GM23338 (cell line): Measurements from ENCODE around the gene CACNB4. TPM values are rescaled to one million over a fixed set of nuclear protein-coding genes. Genes with fewer than 3 reads are reported as not detected.

ENCODE experiments used
- ATAC-seq: fragments of 200-7000 bp; cut with Tn5 transposase; 3 replicates; pipeline ENCODE4 v1.9.1; 2020
- DNase-seq: peaks from one replicate; pipeline ENCODE4 v3.0.0-alpha.2; 2015; ENCODE audit warnings: low spot score
- H2AFZ ChIP-seq: fragments of 200-600 bp; sonication (generic); 2 replicates; pipeline ENCODE4 v1.8.0; 2016; ENCODE audit warnings: antibody characterized with exemption, mild to moderate bottlenecking, moderate library complexity
- H3F3A ChIP-seq: fragments of 200-600 bp; sonication (generic); replicated peaks from 2 replicates; pipeline ENCODE4 v1.8.0; 2017; ENCODE audit warnings: antibody characterized with exemption, mixed run types, low read depth
- H3K27ac ChIP-seq: fragments of 200-600 bp; sonication (generic); 2 replicates; pipeline ENCODE4 v1.6.1; 2016; ENCODE audit warnings: low read depth
- H3K27me3 ChIP-seq: fragments of 200-600 bp; sonication (generic); 2 replicates; pipeline ENCODE4 v1.8.0; 2016; ENCODE audit warnings: mild to moderate bottlenecking, mixed run types, moderate library complexity; ENCODE audit not compliant: insufficient read depth
- H3K36me3 ChIP-seq: fragments of 200-600 bp; sonication (generic); 2 replicates; pipeline ENCODE4 v1.8.0; 2016; ENCODE audit warnings: mild to moderate bottlenecking; ENCODE audit not compliant: insufficient read depth
- H3K4me1 ChIP-seq: fragments of 200-600 bp; sonication (generic); 2 replicates; pipeline ENCODE4 v1.8.0; 2016; ENCODE audit warnings: mild to moderate bottlenecking, moderate library complexity; ENCODE audit not compliant: insufficient read depth
- H3K4me2 ChIP-seq: fragments of 200-600 bp; sonication (generic); 2 replicates; pipeline ENCODE4 v1.7.1; 2017; ENCODE audit warnings: mixed run types
- H3K4me3 ChIP-seq: fragments of 200-600 bp; sonication (generic); 2 replicates; pipeline ENCODE4 v1.6.1; 2016; ENCODE audit warnings: mixed run types
- H3K79me2 ChIP-seq: fragments of 200-600 bp; sonication (generic); replicated peaks from 2 replicates; pipeline ENCODE4 v1.8.0; 2017; ENCODE audit warnings: mild to moderate bottlenecking; ENCODE audit not compliant: insufficient read depth
- H3K9me2 ChIP-seq: fragments of 200-600 bp; sonication (generic); 2 replicates; pipeline ENCODE4 v1.8.0; 2017; ENCODE audit not compliant: insufficient read depth
- H4K20me1 ChIP-seq: fragments of 200-600 bp; sonication (generic); replicated peaks from 2 replicates; pipeline ENCODE4 v1.8.0; 2017; ENCODE audit warnings: mild to moderate bottlenecking; ENCODE audit not compliant: insufficient read depth
- H3K27ac Mint-ChIP-seq: 2 replicates; pipeline ENCODE4 v1.8.0; 2020; ENCODE audit warnings: inconsistent platforms, mild to moderate bottlenecking, moderate library complexity, mixed read lengths
- H3K27me3 Mint-ChIP-seq: 3 replicates; pipeline ENCODE4 v1.8.0; 2022; ENCODE audit warnings: low read depth, mild to moderate bottlenecking, moderate library complexity, mixed read lengths, inconsistent platforms; ENCODE audit not compliant: insufficient read depth, poor library complexity
- H3K36me3 Mint-ChIP-seq: 3 replicates; pipeline ENCODE4 v1.8.0; 2021; ENCODE audit warnings: low read depth, mild to moderate bottlenecking, inconsistent platforms, moderate library complexity, mixed read lengths
- H3K4me1 Mint-ChIP-seq: 3 replicates; pipeline ENCODE4 v1.8.0; 2020; ENCODE audit warnings: mild to moderate bottlenecking, inconsistent platforms, mixed read lengths
- H3K4me3 Mint-ChIP-seq: 3 replicates; pipeline ENCODE4 v1.8.0; 2021; ENCODE audit warnings: moderate library complexity, mild to moderate bottlenecking, inconsistent platforms, mixed read lengths
- H3K9me3 Mint-ChIP-seq: 3 replicates; pipeline ENCODE4 v1.8.0; 2020; ENCODE audit warnings: moderate library complexity, mild to moderate bottlenecking, inconsistent platforms, mixed read lengths
- CREB1 ChIP-seq: fragments of 250-450 bp; sonication (Bioruptor Pico); IDR thresholded peaks from 2 replicates; pipeline ENCODE4 v1.5.0; 2020; ENCODE audit warnings: low read depth, mild to moderate bottlenecking, moderate library complexity
- EZH2 ChIP-seq: fragments of 200-600 bp; sonication (generic); IDR thresholded peaks from one replicate; pipeline ENCODE4 v1.8.0; 2017; ENCODE audit warnings: antibody characterized with exemption, mild to moderate bottlenecking, low read depth; ENCODE audit not compliant: unreplicated experiment
- EZH2phosphoT487 ChIP-seq: fragments of 200-600 bp; sonication (generic); IDR thresholded peaks from one replicate; pipeline ENCODE4 v1.8.1; 2018; ENCODE audit warnings: antibody characterized with exemption; ENCODE audit not compliant: unreplicated experiment
- JUNB ChIP-seq: IDR thresholded peaks from one replicate; pipeline ENCODE4 v1.6.1; 2016; ENCODE audit warnings: antibody characterized with exemption; ENCODE audit not compliant: unreplicated experiment
- NANOG ChIP-seq: IDR thresholded peaks from 2 replicates; pipeline ENCODE4 v1.6.1; 2016; ENCODE audit warnings: antibody characterized with exemption, borderline replicate concordance
- POLR2AphosphoS5 ChIP-seq: IDR thresholded peaks from 2 replicates; pipeline ENCODE4 v1.6.1; 2016; ENCODE audit warnings: antibody characterized with exemption, low read depth
- STAT1 ChIP-seq: IDR thresholded peaks from one replicate; pipeline ENCODE4 v1.6.1; 2016; ENCODE audit warnings: antibody characterized with exemption; ENCODE audit not compliant: unreplicated experiment
- ZNF114 ChIP-seq: fragments of 250-450 bp; sonication (Bioruptor Pico); IDR thresholded peaks from 2 replicates; pipeline ENCODE4 v1.5.0; 2020; ENCODE audit warnings: mild to moderate bottlenecking, moderate library complexity
- ZNF331 ChIP-seq: fragments of 250-450 bp; sonication (Bioruptor Pico); IDR thresholded peaks from 2 replicates; pipeline ENCODE4 v1.5.0; 2020; ENCODE audit warnings: low read depth, mild to moderate bottlenecking, moderate library complexity
- long read RNA-seq: library from polyadenylated mRNA; unstranded; transcript quantifications from one replicate; pipeline ENCODE4 v2.0.0, GENCODE V29; 2020; ENCODE audit not compliant: unreplicated experiment
- polyA plus RNA-seq: library from polyadenylated mRNA; unstranded; fragments of >200 nt; fragmentation: Nextera tagmentation; extraction: Ambion mirVana; gene quantifications from 2 replicates; pipeline ENCODE4 v1.2.1, GENCODE V29; 2016
- total RNA-seq: library from RNA; depleted of rRNA; stranded (reverse); fragments of >200 nt; shearing (Covaris generic); gene quantifications from 2 replicates; pipeline ENCODE4 v1.2.3, GENCODE V29; 2014; rRNA removed
- TF ChIP-seq, protein P1 (sequence below), 2 experiments: fragments of 200-600 bp in 1 of 2; sonication (generic) in 1 of 2; conservative IDR thresholded peaks; 2 replicates each; pipeline versions ENCODE4 v1.5.1 to v1.6.1; 2016 to 2017; ENCODE audit warnings: antibody characterized with exemption in 2 of 2, low read depth in 2 of 2, mild to moderate bottlenecking in 2 of 2, moderate library complexity in 1 of 2
- TF ChIP-seq, protein P2 (sequence below): IDR thresholded peaks from 2 replicates; pipeline ENCODE4 v1.6.1; 2016; ENCODE audit warnings: antibody characterized with exemption
- TF ChIP-seq, protein P3 (sequence below): IDR thresholded peaks from one replicate; pipeline ENCODE4 v1.6.1; 2018; ENCODE audit warnings: antibody characterized with exemption; ENCODE audit not compliant: unreplicated experiment
- TF ChIP-seq, protein P4 (sequence below): fragments of 250-450 bp; sonication (Bioruptor Pico); IDR thresholded peaks from 2 replicates; pipeline ENCODE4 v1.5.0; 2020; ENCODE audit warnings: mild to moderate bottlenecking, moderate library complexity

The CACNB4 gene
- total RNA-seq, result 7.6 and 9.8 TPM in 2 replicates
- polyA plus RNA-seq, result 2.7 and 4.0 TPM in 2 replicates
- long read RNA-seq, result 0 reads

DNA sequence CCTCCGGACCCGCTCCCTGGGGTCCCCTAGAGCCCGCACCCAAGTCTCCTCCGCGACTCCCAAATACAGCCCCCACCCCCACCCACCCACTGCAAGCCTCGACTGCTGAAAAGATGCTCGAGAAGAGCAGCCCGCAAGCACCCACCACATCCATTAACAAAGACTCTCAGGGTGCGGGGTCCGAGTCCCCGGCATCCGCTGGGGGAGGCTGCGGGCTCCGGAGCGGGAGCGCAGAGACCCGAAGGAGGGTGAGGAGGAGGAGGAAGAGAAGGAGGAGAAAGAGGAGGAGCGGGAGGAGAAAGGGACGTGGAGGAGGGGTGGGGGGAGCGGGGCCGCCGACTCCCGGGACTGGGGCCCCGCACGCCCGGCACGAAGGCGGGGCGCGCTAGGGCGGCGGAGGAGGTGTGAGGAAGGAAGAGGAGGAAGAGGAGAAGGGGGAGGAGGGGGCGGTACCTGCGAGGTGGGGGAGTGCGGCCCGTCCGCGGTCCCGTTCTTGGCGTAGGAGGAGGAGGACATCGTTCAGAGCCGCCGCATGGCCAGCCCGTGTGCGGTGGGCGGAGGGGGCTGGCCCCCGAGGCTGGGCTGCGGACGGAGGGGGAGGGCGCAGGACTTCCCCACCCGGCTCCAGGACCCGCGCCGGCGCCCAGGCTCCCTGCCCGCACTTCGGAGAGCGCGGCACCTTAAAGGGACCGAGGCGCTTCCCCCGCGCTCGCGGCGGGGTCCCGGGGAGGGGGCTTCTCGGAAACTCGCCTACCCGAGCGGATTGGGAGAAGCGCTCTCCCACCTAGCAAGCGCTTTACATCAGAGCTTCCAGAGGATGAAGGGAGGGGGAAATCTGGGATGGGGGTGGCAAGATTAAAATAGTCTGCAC is at the start of gene CACNB4:
TSS of gene CACNB4 (minus strand) at position 549 of the 871 bp plus-strand sequence.
- ATAC-seq (peak; percentile 74), DNase-seq (peak; percentile 77)
- H3K36me3 ChIP-seq, result no peaks in the 10 kb centered on the region
- no peak within 1 kb of the TSS for H3K27ac ChIP-seq
- H3K4me1 ChIP-seq, result peaks cover 4% of the 10 kb centered on the region; the same call in 1 of the 2 replicates
- Mint-ChIP-seq H3K36me3 (no peaks in the 10 kb centered on the region), H3K9me3 (peaks cover 2% of the 10 kb centered on the region; the same call in 1 of the 3 replicates), H3K4me1 (peaks cover 12% of the 10 kb centered on the region), H3K4me3 (peak within 1 kb of the TSS; percentile 89), H3K27ac (no peak within 1 kb of the TSS), H3K27me3 (peaks cover 42% of the 10 kb centered on the region)
- TF ChIP-seq, protein P1, sequence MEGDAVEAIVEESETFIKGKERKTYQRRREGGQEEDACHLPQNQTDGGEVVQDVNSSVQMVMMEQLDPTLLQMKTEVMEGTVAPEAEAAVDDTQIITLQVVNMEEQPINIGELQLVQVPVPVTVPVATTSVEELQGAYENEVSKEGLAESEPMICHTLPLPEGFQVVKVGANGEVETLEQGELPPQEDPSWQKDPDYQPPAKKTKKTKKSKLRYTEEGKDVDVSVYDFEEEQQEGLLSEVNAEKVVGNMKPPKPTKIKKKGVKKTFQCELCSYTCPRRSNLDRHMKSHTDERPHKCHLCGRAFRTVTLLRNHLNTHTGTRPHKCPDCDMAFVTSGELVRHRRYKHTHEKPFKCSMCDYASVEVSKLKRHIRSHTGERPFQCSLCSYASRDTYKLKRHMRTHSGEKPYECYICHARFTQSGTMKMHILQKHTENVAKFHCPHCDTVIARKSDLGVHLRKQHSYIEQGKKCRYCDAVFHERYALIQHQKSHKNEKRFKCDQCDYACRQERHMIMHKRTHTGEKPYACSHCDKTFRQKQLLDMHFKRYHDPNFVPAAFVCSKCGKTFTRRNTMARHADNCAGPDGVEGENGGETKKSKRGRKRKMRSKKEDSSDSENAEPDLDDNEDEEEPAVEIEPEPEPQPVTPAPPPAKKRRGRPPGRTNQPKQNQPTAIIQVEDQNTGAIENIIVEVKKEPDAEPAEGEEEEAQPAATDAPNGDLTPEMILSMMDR (conservative IDR thresholded peaks at IDR 0.05; ENCODE audit: low read depth in 2 of 2), result no peak
- TF ChIP-seq STAT1 (no peak), JUNB (no peak), NANOG (no peak), CREB1 (CRISPR knock-in tag) (peak; percentile 5; the same call in 1 of the 2 replicates), EZH2 (peak; percentile 25), EZH2phosphoT487 (no peak), POLR2AphosphoS5 (peak; percentile 37; the same call in 1 of the 2 replicates), ZNF331 (CRISPR knock-in tag) (no peak), ZNF114 (no peak)
- TF ChIP-seq, protein P2, sequence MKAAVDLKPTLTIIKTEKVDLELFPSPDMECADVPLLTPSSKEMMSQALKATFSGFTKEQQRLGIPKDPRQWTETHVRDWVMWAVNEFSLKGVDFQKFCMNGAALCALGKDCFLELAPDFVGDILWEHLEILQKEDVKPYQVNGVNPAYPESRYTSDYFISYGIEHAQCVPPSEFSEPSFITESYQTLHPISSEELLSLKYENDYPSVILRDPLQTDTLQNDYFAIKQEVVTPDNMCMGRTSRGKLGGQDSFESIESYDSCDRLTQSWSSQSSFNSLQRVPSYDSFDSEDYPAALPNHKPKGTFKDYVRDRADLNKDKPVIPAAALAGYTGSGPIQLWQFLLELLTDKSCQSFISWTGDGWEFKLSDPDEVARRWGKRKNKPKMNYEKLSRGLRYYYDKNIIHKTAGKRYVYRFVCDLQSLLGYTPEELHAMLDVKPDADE, result no peak
- TF ChIP-seq, protein P3, sequence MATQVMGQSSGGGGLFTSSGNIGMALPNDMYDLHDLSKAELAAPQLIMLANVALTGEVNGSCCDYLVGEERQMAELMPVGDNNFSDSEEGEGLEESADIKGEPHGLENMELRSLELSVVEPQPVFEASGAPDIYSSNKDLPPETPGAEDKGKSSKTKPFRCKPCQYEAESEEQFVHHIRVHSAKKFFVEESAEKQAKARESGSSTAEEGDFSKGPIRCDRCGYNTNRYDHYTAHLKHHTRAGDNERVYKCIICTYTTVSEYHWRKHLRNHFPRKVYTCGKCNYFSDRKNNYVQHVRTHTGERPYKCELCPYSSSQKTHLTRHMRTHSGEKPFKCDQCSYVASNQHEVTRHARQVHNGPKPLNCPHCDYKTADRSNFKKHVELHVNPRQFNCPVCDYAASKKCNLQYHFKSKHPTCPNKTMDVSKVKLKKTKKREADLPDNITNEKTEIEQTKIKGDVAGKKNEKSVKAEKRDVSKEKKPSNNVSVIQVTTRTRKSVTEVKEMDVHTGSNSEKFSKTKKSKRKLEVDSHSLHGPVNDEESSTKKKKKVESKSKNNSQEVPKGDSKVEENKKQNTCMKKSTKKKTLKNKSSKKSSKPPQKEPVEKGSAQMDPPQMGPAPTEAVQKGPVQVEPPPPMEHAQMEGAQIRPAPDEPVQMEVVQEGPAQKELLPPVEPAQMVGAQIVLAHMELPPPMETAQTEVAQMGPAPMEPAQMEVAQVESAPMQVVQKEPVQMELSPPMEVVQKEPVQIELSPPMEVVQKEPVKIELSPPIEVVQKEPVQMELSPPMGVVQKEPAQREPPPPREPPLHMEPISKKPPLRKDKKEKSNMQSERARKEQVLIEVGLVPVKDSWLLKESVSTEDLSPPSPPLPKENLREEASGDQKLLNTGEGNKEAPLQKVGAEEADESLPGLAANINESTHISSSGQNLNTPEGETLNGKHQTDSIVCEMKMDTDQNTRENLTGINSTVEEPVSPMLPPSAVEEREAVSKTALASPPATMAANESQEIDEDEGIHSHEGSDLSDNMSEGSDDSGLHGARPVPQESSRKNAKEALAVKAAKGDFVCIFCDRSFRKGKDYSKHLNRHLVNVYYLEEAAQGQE, result no peak
- TF ChIP-seq, protein P4, sequence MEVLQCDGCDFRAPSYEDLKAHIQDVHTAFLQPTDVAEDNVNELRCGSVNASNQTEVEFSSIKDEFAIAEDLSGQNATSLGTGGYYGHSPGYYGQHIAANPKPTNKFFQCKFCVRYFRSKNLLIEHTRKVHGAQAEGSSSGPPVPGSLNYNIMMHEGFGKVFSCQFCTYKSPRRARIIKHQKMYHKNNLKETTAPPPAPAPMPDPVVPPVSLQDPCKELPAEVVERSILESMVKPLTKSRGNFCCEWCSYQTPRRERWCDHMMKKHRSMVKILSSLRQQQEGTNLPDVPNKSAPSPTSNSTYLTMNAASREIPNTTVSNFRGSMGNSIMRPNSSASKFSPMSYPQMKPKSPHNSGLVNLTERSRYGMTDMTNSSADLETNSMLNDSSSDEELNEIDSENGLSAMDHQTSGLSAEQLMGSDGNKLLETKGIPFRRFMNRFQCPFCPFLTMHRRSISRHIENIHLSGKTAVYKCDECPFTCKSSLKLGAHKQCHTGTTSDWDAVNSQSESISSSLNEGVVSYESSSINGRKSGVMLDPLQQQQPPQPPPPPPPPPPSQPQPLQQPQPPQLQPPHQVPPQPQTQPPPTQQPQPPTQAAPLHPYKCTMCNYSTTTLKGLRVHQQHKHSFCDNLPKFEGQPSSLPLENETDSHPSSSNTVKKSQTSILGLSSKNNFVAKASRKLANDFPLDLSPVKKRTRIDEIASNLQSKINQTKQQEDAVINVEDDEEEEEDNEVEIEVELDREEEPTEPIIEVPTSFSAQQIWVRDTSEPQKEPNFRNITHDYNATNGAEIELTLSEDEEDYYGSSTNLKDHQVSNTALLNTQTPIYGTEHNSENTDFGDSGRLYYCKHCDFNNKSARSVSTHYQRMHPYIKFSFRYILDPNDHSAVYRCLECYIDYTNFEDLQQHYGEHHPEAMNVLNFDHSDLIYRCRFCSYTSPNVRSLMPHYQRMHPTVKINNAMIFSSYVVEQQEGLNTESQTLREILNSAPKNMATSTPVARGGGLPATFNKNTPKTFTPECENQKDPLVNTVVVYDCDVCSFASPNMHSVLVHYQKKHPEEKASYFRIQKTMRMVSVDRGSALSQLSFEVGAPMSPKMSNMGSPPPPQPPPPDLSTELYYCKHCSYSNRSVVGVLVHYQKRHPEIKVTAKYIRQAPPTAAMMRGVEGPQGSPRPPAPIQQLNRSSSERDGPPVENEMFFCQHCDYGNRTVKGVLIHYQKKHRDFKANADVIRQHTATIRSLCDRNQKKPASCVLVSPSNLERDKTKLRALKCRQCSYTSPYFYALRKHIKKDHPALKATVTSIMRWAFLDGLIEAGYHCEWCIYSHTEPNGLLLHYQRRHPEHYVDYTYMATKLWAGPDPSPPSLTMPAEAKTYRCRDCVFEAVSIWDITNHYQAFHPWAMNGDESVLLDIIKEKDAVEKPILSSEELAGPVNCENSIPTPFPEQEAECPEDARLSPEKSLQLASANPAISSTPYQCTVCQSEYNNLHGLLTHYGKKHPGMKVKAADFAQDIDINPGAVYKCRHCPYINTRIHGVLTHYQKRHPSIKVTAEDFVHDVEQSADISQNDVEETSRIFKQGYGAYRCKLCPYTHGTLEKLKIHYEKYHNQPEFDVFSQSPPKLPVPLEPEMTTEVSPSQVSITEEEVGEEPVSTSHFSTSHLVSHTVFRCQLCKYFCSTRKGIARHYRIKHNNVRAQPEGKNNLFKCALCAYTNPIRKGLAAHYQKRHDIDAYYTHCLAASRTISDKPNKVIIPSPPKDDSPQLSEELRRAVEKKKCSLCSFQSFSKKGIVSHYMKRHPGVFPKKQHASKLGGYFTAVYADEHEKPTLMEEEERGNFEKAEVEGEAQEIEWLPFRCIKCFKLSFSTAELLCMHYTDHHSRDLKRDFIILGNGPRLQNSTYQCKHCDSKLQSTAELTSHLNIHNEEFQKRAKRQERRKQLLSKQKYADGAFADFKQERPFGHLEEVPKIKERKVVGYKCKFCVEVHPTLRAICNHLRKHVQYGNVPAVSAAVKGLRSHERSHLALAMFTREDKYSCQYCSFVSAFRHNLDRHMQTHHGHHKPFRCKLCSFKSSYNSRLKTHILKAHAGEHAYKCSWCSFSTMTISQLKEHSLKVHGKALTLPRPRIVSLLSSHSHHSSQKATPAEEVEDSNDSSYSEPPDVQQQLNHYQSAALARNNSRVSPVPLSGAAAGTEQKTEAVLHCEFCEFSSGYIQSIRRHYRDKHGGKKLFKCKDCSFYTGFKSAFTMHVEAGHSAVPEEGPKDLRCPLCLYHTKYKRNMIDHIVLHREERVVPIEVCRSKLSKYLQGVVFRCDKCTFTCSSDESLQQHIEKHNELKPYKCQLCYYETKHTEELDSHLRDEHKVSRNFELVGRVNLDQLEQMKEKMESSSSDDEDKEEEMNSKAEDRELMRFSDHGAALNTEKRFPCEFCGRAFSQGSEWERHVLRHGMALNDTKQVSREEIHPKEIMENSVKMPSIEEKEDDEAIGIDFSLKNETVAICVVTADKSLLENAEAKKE (CRISPR knock-in tag), result no peak
- no peaks in the 10 kb centered on the region for H3K9me2 ChIP-seq
- peak within 1 kb of the TSS; percentile 91 for H3K4me3 ChIP-seq
- H2AFZ ChIP-seq, result peak within 1 kb of the TSS; percentile 100
- H3K79me2 ChIP-seq, result no peaks in the 10 kb centered on the region; the same call in 1 of the 2 replicates
- no peaks in the 10 kb centered on the region for H4K20me1 ChIP-seq
- peaks cover 74% of the 10 kb centered on the region for H3K27me3 ChIP-seq
- peak within 1 kb of the TSS; percentile 93 for H3K4me2 ChIP-seq
- H3F3A ChIP-seq, result no peaks in the 10 kb centered on the region
